GM19025 (cell line): Measurements from ENCODE around the gene CACNA1S.

Source experiments
- ATAC-seq: cut with Tn5 transposase; IDR thresholded peaks from one replicate; pipeline ENCODE4 v1.9.1; 2021; ENCODE audit warnings: mild to moderate bottlenecking, low read depth, moderate library complexity; ENCODE audit not compliant: unreplicated experiment

Gene CACNA1S

GRCh38 chr1:201112173-201112731 lies at the start of gene CACNA1S:
TSS of gene CACNA1S (minus strand) at chr1:201112426. CDS start at chr1:201112339, 87 bp downstream.
- ATAC-seq: no peak

DNA sequence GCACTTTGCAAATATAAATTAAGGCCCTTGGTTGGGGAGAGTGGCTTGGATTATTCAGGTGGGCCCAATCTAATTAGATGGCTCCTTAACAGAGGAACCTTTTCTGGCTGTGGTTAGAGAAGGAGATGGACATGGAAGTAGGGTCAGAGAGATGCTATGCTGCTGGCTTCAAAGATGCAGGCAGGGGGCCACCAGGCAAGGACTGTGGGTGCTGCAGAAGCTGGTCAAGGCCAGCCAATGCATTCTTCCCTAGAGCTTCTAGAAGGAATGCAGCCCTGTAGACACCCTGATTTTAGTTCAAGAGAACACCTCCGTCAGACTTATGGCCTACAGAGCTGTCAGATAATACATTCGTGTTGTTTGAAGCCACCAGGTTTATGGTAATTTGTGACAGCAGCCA lies 45.7 kb upstream of the CACNA1S start:
- no peak for ATAC-seq

DNA sequence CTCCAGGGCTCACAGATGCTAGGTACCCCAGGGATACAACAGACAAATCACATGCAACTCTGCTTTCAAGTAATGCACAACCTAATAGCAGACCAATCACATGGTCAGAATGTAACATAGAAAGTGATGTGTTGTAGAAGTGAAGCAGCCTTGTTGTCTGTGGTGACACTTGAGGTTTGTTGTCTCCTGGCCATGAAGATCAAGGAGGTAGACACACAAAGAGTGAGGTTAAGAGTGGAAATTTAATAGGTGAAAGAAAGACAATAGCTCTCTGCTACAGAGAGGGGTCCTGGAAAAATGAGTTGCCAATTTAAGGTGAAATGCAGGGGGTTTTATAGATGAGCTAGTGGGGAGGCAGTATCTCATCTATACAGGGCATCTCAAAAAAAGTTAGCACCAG lies 44.6 kb upstream of the CACNA1S start:
- ATAC-seq: no peak

DNA sequence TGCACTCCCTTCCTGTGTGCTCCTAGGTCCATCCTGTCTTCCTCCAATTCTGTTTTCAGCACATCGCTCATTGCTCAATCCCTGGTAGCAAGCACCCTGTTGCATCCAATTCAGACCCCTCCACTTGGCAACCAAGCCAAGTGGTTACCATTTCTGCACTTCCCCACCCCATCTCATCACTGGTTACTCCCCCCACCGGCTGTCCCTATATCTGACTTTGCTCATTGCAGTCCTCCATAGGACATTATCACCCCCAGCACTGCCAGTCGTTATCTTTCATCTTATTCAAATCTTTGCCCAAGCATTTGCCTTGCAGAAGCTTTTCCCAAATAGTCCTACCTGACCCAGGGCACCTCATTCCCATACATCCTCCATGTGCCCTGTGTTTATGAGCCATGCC lies 44.1 kb upstream of the CACNA1S start:
- ATAC-seq: no peak

- ATAC-seq: no peak
These were observed 43.1 kb upstream of the CACNA1S start for GRCh38 chr1:201155354-201155753.

DNA sequence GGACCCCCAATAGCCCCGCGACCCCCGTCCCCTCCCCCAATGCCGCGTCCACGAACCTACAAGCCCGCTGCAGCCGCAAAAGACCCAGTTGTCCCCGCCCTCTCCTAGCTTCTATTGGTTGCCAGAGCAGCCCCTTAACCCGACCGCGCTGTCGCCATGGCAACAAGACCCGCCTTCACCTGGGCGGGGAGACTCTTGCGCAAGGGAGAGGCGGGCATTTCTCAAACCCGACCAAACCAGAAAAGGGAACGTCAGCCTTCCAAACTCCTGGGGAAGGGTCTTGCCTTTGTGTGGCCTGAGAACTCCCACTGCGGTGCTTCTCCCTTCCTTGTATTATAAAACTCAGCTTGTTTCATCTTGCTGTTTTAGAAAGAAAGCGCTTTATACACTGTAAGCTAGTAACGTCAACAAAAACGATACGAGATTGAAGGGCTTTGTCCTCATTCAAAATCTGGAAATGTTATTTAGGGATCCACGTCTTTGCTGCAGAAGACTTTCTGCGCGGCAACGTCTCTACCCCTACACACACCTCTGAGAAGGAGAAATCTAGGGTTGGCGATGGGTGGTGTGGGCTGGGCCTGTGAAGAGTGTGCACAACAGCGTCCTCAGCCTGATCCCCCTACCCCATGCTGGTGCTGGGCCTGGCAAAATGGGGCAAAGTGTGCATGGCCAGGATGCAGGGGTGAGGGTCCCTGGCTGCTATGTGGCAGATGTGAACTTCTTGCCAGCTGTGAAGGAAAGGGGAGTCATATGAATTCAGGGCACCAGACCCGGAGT lies 42.4 kb upstream of the CACNA1S start, which contains the start of gene TMEM9:
Gene TMEM9 (minus strand): TSS at position 86 of the 777 bp plus-strand sequence. CDS start 551 bp downstream, outside the sequence.
- peak; percentile 97 for ATAC-seq

- ATAC-seq: peak; percentile 64
These were observed 41.5 kb upstream of the CACNA1S start for GRCh38 chr1:201153474-201154388.

GRCh38 chr1:201149400-201149799 lies 37.2 kb upstream of the CACNA1S start:
- no peak for ATAC-seq

GRCh38 chr1:201147396-201148015 lies 35.3 kb upstream of the CACNA1S start:
- no peak for ATAC-seq

DNA sequence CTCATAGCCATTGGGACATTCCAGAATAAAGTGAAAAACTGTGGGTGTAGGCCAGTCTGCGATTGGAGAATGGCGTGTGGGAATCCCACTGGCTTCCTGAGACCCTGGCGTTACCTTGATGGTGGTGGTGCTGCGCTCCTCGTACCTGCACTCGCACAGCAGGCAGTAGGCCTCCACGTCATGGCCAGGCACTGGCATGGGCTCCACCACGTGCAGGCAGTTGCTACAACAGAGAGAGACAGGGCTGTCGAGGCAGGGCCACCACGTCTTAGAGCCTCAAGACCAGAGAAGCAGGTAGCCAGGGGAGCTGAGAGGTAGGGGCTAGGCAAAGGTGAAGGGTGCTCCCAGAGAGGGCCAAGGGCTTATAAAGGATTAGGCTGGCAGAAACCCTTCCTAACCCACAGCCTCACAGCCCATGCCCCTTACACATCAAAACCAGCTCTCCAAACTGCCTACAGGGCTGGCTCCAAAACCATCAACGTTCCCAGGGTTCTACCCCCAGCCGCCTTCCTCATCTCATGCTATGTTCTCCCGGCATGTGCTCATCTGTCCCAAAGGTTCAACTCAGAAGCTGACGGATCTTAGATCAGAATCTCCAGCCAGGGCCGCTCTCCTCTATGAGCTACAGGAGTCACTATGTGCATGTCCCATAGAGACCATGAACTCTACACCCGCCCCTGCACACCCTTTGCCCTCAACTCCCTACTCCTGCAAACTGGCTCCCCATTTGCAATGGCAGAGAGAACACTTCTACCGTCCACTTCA lies 34.6 kb upstream of the CACNA1S start:
- ATAC-seq: no peak

GRCh38 chr1:201145816-201146215 lies 33.6 kb upstream of the CACNA1S start:
- no peak for ATAC-seq

DNA sequence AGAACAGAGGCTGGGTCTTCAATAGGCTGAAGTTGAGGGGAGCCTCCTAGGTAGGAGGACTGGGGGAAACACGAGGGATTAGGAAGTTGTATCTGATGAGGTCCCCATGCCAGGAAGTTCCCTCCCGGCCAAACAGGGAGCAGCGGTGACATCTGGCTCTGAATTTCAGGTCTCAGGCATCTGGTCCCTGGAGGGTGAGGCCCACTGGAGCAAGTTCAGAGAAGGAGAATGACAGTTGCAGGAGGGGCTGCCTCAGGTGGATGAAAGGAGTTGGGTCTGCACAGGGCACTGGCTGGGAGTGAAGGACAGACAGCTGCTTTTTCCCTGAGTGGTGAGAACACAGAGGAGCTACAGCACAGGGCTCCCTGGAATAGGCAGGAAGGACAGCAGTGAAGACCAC lies 32.9 kb upstream of the CACNA1S start:
- no peak for ATAC-seq

DNA sequence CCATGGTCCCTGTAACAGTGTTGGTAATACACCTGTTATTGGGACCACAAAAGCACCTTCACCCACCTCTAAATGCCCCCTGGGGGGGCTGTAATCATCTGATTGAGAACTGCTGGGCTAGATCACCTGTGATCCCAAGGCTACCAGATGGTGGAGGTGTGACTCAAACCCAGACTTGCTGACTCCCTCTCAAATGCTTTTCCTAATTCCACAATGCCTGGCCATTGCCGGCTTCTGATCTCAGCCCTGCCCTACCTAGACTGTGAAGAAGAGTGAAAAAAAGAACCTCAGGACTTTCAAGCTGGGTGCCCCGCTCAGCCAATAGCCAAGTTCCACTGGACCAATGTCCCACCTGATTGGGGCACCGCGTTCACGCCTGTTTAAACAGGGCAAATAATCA lies 32.5 kb upstream of the CACNA1S start:
- ATAC-seq: no peak

DNA sequence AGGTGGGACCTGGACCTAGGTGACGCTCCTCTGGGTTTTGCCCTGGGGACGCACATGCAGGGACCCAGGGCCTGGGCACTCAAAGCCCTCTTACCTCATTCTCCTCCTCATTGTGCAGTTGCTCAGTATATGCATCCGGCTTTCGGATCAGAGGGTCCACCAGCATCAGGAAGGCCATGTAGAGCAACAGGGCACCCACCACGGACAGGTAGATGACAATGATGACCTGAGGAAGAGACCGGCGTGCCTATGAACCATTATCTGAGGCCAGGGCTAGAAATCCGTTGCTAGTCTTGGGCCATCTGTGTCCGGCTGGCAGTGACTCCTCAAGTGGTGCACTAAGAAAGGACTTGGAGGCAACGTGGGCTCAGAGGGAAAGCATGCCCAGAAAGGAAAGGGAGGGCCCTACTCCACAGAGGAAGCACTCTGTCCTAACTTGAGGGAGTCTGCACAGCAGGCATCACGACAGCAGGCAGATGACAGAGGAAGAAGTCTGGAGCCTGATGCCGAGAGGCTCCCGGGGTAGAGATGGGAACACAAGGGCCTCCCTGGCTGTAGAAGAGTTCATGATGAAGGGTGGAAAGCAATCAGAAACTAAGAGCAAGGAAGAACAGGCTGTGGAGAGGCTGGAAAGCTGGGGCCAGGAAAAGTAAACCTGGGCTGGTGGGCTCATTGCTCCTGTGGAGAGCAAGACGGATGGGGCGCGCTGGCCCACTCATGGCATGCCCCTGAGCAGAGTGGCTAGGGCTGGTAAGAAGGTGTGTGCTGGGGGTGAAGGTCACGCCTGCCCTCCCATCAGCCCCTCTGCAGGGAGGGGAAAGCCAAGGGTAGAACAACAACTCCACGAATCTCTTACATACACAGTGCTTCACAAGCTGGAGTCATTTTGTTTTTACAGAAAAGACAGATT lies 31.8 kb upstream of the CACNA1S start:
- ATAC-seq: no peak

- no peak for ATAC-seq
These were observed 30.9 kb upstream of the CACNA1S start for GRCh38 chr1:201142849-201143725.

DNA sequence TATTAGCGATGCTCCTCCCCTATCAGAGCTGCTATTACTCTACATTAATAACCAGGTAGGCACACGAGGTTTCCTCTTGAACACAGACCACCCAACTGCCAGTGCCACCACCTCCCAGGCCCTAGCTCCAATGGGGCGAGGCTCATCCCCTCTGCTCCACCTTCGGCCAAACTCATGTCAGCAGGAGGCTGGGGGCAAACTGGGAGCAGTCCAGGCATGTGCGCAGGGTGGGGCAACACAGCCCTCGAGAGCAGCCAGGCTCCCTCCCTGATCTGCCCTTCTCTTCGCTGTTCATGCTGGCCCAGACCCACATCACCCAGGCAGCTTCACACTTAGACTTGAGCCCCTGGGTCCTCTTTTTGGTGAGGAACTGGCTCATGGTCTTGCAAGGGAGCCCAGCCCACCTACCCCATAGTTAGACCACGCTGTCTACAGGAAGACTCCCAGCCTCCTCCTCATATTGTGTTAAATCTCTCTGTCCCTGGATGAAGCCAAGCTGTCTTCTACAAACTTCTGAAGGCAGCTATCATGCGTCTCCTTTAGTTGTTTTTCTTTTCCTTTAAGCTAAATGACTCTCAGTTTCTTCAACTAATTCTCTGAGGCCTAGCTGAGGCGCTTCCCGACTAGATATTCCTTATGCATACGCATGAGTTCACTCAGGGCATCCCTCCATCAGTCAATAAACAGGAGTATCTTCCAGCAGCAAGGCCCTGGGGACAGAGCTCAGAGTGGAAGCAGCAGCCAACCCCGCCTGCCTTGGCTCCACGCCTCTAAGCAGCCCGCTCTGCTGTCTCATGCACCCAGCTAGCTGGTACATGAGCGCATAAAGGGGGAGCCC lies 30.0 kb upstream of the CACNA1S start:
- ATAC-seq: no peak

GRCh38 chr1:201141418-201141817 lies 29.2 kb upstream of the CACNA1S start:
- ATAC-seq: no peak
